ENCODE results near the gene MAPK1IP1L. TPM values are rescaled to one million over a fixed set of nuclear protein-coding genes. Genes with fewer than 3 reads are reported as not detected.

Gene MAPK1IP1L
- total RNA-seq, 4 donors from 2014 or later: 49.9 to 91.4 (median 68.0) TPM

GRCh38 chr14:55084401-55085059 lies 33.1 kb downstream of the MAPK1IP1L start:
- Histone ChIP-seq H3K4me1 (no peaks in the 10 kb centered on the region), H3K27ac (no peak overlapping the region), H3K36me3 (no peaks in the 10 kb centered on the region), H3K9me3 (no peaks in the 10 kb centered on the region), H3K27me3 (no peaks in the 10 kb centered on the region), H3K4me3 (no peak overlapping the region)
- no peak for TF ChIP-seq POLR2A (IDR thresholded peaks at IDR 0.05)
- no peak for TF ChIP-seq CTCF (IDR thresholded peaks at IDR 0.05 in 4 of 5, conservative IDR thresholded peaks at IDR 0.05 in 1 of 5)
- no peak for ATAC-seq
- DNase-seq: no peak
- intact Hi-C loops (cut with DNase I; ENCODE audit: low total_unique reads): loop anchor here (5.0 kb wide), 1 partner anchor 32 kb away; the partner anchor contains the start of gene MAPK1IP1L
- in situ Hi-C loops (cut with MboI; ENCODE audit: low sequenced_read_pairs in 4 of 4): loop anchor here in 1 of 4 donors (25.0 kb wide), 1 partner anchor 353 kb away; the partner anchor contains the start of gene TBPL2

GRCh38 chr14:55085060-55085660 lies 33.7 kb downstream of the MAPK1IP1L start:
- no peaks in the 10 kb centered on the region for H3K27me3 ChIP-seq
- ATAC-seq: no peak
- H3K27ac ChIP-seq: no peak overlapping the region
- H3K36me3 ChIP-seq: no peaks in the 10 kb centered on the region
- no peak for DNase-seq
- intact Hi-C loops (cut with DNase I; ENCODE audit: low total_unique reads) (loop anchor here (5.0 kb wide), 1 partner anchor 33 kb away; the partner anchor contains the start of gene MAPK1IP1L), in situ Hi-C loops (cut with MboI; ENCODE audit: low sequenced_read_pairs in 4 of 4) (loop anchor here in 1 of 4 donors (25.0 kb wide), 1 partner anchor 352 kb away; the partner anchor contains the start of gene TBPL2)
- no peak overlapping the region for H3K4me3 ChIP-seq
- no peaks in the 10 kb centered on the region for H3K4me1 ChIP-seq
- H3K9me3 ChIP-seq: no peaks in the 10 kb centered on the region
- TF ChIP-seq POLR2A (IDR thresholded peaks at IDR 0.05) (no peak), CTCF (IDR thresholded peaks at IDR 0.05 in 4 of 5, conservative IDR thresholded peaks at IDR 0.05 in 1 of 5) (no peak)

GRCh38 chr14:55086938-55087337 lies 35.5 kb downstream of the MAPK1IP1L start:
- no peak for ATAC-seq
- no peak overlapping the region for H3K4me3 ChIP-seq
- intact Hi-C loops (cut with DNase I; ENCODE audit: low total_unique reads): loop anchor here (5.0 kb wide), 1 partner anchor 35 kb away; the partner anchor contains the start of gene MAPK1IP1L
- H3K27ac ChIP-seq: no peak overlapping the region
- in situ Hi-C loops (cut with MboI; ENCODE audit: low sequenced_read_pairs in 4 of 4): loop anchor here in 1 of 4 donors (25.0 kb wide), 1 partner anchor 350 kb away; the partner anchor contains the start of gene TBPL2
- DNase-seq: no peak
- H3K36me3 ChIP-seq: no peaks in the 10 kb centered on the region
- H3K27me3 ChIP-seq: no peaks in the 10 kb centered on the region
- TF ChIP-seq CTCF (IDR thresholded peaks at IDR 0.05 in 4 of 5, conservative IDR thresholded peaks at IDR 0.05 in 1 of 5) (no peak), POLR2A (IDR thresholded peaks at IDR 0.05) (no peak)
- H3K4me1 ChIP-seq: peaks cover 0 to 3% of the 10 kb centered on the region in 2 donors
- no peaks in the 10 kb centered on the region for H3K9me3 ChIP-seq

GRCh38 chr14:55088356-55088755 lies 36.9 kb downstream of the MAPK1IP1L start:
- peaks cover 0 to 4% of the 10 kb centered on the region in 2 donors for H3K4me1 ChIP-seq
- no peak for TF ChIP-seq POLR2A (IDR thresholded peaks at IDR 0.05)
- no peak for TF ChIP-seq CTCF (IDR thresholded peaks at IDR 0.05 in 4 of 5, conservative IDR thresholded peaks at IDR 0.05 in 1 of 5)
- H3K27me3 ChIP-seq: no peaks in the 10 kb centered on the region
- no peaks in the 10 kb centered on the region for H3K9me3 ChIP-seq
- no peak for ATAC-seq
- no peak for DNase-seq
- H3K27ac ChIP-seq: no peak overlapping the region
- intact Hi-C loops (cut with DNase I; ENCODE audit: low total_unique reads): loop anchor here (2.0 to 5.0 kb wide), 3 partner anchors 36 to 72 kb away; partner anchors contain the start of gene MAPK1IP1L
- H3K36me3 ChIP-seq: no peaks in the 10 kb centered on the region
- in situ Hi-C loops (cut with MboI; ENCODE audit: low sequenced_read_pairs in 4 of 4): loop anchor here in 1 of 4 donors (25.0 kb wide), 1 partner anchor 349 kb away; the partner anchor contains the start of gene TBPL2
- no peak overlapping the region for H3K4me3 ChIP-seq

Data from gastrocnemius medialis (tissue), 4 donors.